Pancreas (tissue), 10 donors: Measurements from ENCODE around the gene ACKR3. TPM values are rescaled to one million over a fixed set of nuclear protein-coding genes. Genes with fewer than 3 reads are reported as not detected.

Experiments
- ATAC-seq, 4 donors: fragments of 200-7000 bp; cut with Tn5 transposase; one replicate each; pipeline versions ENCODE4 v1.8.0 to v1.9.1; 2020; ENCODE audit warnings: mild to moderate bottlenecking in 4 of 4, moderate library complexity in 4 of 4
- DNase-seq, 6 donors: peaks; one replicate each; pipeline ENCODE4 v3.0.0-alpha.2; 2020
- FAIRE-seq: peaks from 2 replicates; lab custom pipeline; 2012; peaks lifted over from hg19 to GRCh38; lab: Jason Lieb, UNC
- H3K27ac ChIP-seq, 4 donors: fragments of 200-600 bp; sonication (generic); 1 replicate in 3 of 4; 2 replicates in 1 of 4; pipeline versions ENCODE4 v1.5.0 to v1.8.0; 2020
- H3K27me3 ChIP-seq, 4 donors: fragments of 200-600 bp; one replicate each; pipeline ENCODE4 v1.8.0; 2021
- H3K36me3 ChIP-seq, 3 donors: fragments of 200-600 bp; sonication (generic) in 1 of 3; one replicate each; pipeline versions ENCODE4 v1.5.0 to v1.8.0; 2020 to 2021
- H3K4me1 ChIP-seq, 3 donors: fragments of 200-600 bp; one replicate each; pipeline ENCODE4 v1.8.0; 2021
- H3K4me3 ChIP-seq, 4 donors: fragments of 200-600 bp; sonication (generic) in 2 of 4; one replicate each; pipeline versions ENCODE4 v1.5.0 to v1.8.0; 2020 to 2021
- H3K9me3 ChIP-seq, 4 donors: fragments of 200-600 bp; one replicate each; pipeline ENCODE4 v1.8.0; 2021
- CTCF ChIP-seq, 4 donors: fragments of 200-600 bp; sonication (generic) in 3 of 4; IDR thresholded peaks; one replicate each; pipeline versions ENCODE4 v1.5.0 to v1.8.0; 2021; ENCODE audit warnings: antibody characterized with exemption in 4 of 4
- WGBS, 2 donors: extraction: QIAGEN DNeasy Blood & Tissue Kit; methylation state at CpG; one replicate each; pipeline ENCODE4 v1.1.7; 2013; 5-methylcytosine and 5-hydroxymethylcytosine counted together
- intact Hi-C, 3 donors: fragments of 100-400 bp; cut with DNase I; formaldehyde crosslinking; loops; one replicate each; pipeline versions ENCODE4 v1.11.1 to v1.14.2; 2022
- polyA plus RNA-seq, 2 donors: library from polyadenylated mRNA; stranded (reverse); fragments of 200-250 nt; gene quantifications; one replicate each; pipeline ENCODE4 v1.2.3, GENCODE V29; 2013
- total RNA-seq, 6 donors: library from RNA; stranded (reverse); fragmentation: NEBNext Ultra II Directional in 4 of 6; extraction: Animal tissue kit (Norgen Biotek cat#: 25700) in 4 of 6; gene quantifications; one replicate each; pipeline versions ENCODE4 v1.2.1 to v1.2.4, GENCODE V29; 2021 to 2023
- donor health status: healthy with polysubstance abuse.
- donor health status: DM: no; HTN: no; CAD: no; lungs with moderate emphysema.
- donor health status: DM: no; HTN: no; CAD: no.
- donor health status: control.
- donor health status: control.
- donor health status: Bipolar disorder and iron deficiency.
- donor health status: DM: yes; HTN: yes; CAD: no.
- donor health status: DM: no; HTN: no; CAD: no.
- donor health status: DM: no; HTN: no; CAD: no.
- donor health status: DM: yes; HTN: yes; CAD: no.

Gene ACKR3
- total and polyA plus RNA-seq, 8 donors: 6.2 to 30.3 (median 12.9) TPM

- no peak for DNase-seq
- H3K27ac ChIP-seq: no peak overlapping the region
- no peak for ATAC-seq
- no peak overlapping the region for H3K4me3 ChIP-seq
- TF ChIP-seq CTCF (IDR thresholded peaks at IDR 0.05): no peak
- no peaks in the 10 kb centered on the region for H3K9me3 ChIP-seq
- intact Hi-C loops: no loop called here
- peaks cover 0 to 7% (median 7%) of the 10 kb centered on the region in 3 donors for H3K4me1 ChIP-seq
- no peaks in the 10 kb centered on the region for H3K36me3 ChIP-seq
- no peak for FAIRE-seq
- 88 to 91% methylated on average over 6 of the region's 6 CpGs for WGBS, 2 donors
- no peaks in the 10 kb centered on the region for H3K27me3 ChIP-seq
Observed at GRCh38 chr2:236617221-236617737, 47.7 kb downstream of the ACKR3 start.

- intact Hi-C loops: no loop called here
- TF ChIP-seq CTCF (IDR thresholded peaks at IDR 0.05): no peak
- DNase-seq (no peak), FAIRE-seq (no peak), ATAC-seq (no peak)
- H3K9me3 ChIP-seq: no peaks in the 10 kb centered on the region
- no peaks in the 10 kb centered on the region for H3K27me3 ChIP-seq
- H3K36me3 ChIP-seq: no peaks in the 10 kb centered on the region
- H3K4me1 ChIP-seq: peaks cover 0 to 7% (median 4%) of the 10 kb centered on the region in 3 donors
- H3K27ac ChIP-seq: no peak overlapping the region
- no peak overlapping the region for H3K4me3 ChIP-seq
- WGBS, 2 donors: 94 to 97% methylated on average over 10 of the region's 10 CpGs
Observed at GRCh38 chr2:236617796-236618195, 48.2 kb downstream of the ACKR3 start.

- Histone ChIP-seq H3K9me3 (no peaks in the 10 kb centered on the region), H3K4me1 (peaks cover 0 to 1% (median 0%) of the 10 kb centered on the region in 3 donors), H3K4me3 (no peak overlapping the region), H3K27ac (no peak overlapping the region), H3K27me3 (no peaks in the 10 kb centered on the region), H3K36me3 (no peaks in the 10 kb centered on the region)
- TF ChIP-seq CTCF (IDR thresholded peaks at IDR 0.05): no peak
- WGBS, 2 donors: 78 to 82% methylated on average over 7 of the region's 7 CpGs
- DNase-seq (no peak), FAIRE-seq (no peak), ATAC-seq (no peak)
- intact Hi-C loops: no loop called here
Observed at GRCh38 chr2:236618370-236618769, 48.7 kb downstream of the ACKR3 start.

DNA sequence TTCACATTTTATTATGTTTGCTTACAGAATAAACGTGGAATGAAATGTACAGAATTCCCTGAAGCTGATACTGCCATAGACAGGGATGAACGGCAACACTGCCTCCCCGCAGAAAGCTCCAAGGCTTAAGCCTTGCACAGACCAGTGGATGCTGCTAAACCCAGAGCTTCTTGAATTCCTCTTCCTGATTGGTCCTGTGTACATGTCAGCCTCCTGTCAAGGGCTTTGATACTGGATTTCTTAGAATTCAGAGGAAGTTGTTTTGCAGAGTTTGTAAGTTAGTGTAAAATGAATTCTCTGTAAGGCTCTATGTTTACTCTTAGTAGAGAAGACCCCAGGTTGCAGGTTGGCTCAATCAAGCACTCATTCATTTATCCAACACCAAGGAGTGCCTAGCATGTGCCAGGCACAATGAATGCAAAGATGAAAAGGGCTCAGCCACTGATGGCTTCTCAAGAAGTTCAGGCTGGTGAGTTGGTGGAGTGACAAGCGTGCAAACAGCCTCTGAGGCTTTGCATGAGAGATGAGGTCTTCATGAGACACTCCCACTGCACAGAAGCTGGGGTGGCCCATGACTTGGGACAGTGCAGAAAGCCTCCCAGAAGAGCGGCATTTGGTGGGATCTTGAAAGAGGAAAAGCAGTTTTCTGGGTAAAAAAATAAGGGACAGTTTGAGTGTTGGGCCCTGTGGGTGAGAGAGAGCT lies 50.4 kb downstream of the ACKR3 start:
- Histone ChIP-seq H3K9me3 (no peaks in the 10 kb centered on the region), H3K36me3 (no peaks in the 10 kb centered on the region), H3K4me1 (no peaks in the 10 kb centered on the region), H3K27ac (no peak overlapping the region), H3K4me3 (no peak overlapping the region), H3K27me3 (no peaks in the 10 kb centered on the region)
- ATAC-seq: no peak
- intact Hi-C loops: no loop called here
- DNase-seq: no peak
- no peak for FAIRE-seq
- 84 to 90% methylated on average over 5 of the region's 5 CpGs for WGBS, 2 donors
- TF ChIP-seq CTCF (IDR thresholded peaks at IDR 0.05): no peak

GRCh38 chr2:236621786-236622185 lies 52.2 kb downstream of the ACKR3 start:
- H3K36me3 ChIP-seq: no peaks in the 10 kb centered on the region
- no peak overlapping the region for H3K27ac ChIP-seq
- DNase-seq (peak in 1 of 6 donors; percentile 25), FAIRE-seq (no peak), ATAC-seq (no peak)
- no peak for TF ChIP-seq CTCF (IDR thresholded peaks at IDR 0.05)
- WGBS, 2 donors: 87 to 92% methylated on average over 15 of the region's 15 CpGs
- intact Hi-C loops: no loop called here
- H3K4me3 ChIP-seq: no peak overlapping the region
- no peaks in the 10 kb centered on the region for H3K9me3 ChIP-seq
- no peaks in the 10 kb centered on the region for H3K4me1 ChIP-seq
- no peaks in the 10 kb centered on the region for H3K27me3 ChIP-seq
